CD4-positive, alpha-beta T cell treated with Interleukin-12 subunit alpha and Interleukin-12 subunit beta, for 1 hour (primary cell): ENCODE results near the gene CDH23.

Source experiments
- DNase-seq: peaks from one replicate; pipeline ENCODE4 v3.0.0-alpha.2; 2020

Gene CDH23

GRCh38 chr10:71766717-71767419, 370.1 kb downstream of the CDH23 start:
- DNase-seq = peak; percentile 63

- DNase-seq = no peak
Observed at GRCh38 chr10:71767420-71768035, 370.8 kb downstream of the CDH23 start.

GRCh38 chr10:71769279-71769823, 372.6 kb downstream of the CDH23 start:
- peak; percentile 55 for DNase-seq

GRCh38 chr10:71770255-71770654, 373.5 kb downstream of the CDH23 start:
- DNase-seq = no peak

GRCh38 chr10:71770789-71771188, 374.1 kb downstream of the CDH23 start:
- no peak for DNase-seq

- no peak for DNase-seq
Observed at GRCh38 chr10:71771204-71771603, 374.5 kb downstream of the CDH23 start.

- peak; percentile 36 for DNase-seq
Observed at GRCh38 chr10:71771821-71772617, 375.3 kb downstream of the CDH23 start.

- DNase-seq = no peak
Observed at GRCh38 chr10:71772832-71773220, 376.1 kb downstream of the CDH23 start.

GRCh38 chr10:71773221-71773971, 376.7 kb downstream of the CDH23 start, which contains the start of gene VSIR:
TSS of gene VSIR (minus strand) at chr10:71773520. CDS start at chr10:71773439, 81 bp downstream.
- peak; percentile 95 for DNase-seq

- no peak for DNase-seq
Observed at GRCh38 chr10:71774916-71775702, 378.4 kb downstream of the CDH23 start.

- DNase-seq = no peak
Observed at GRCh38 chr10:71776481-71776925, 379.8 kb downstream of the CDH23 start.

- no peak for DNase-seq
Observed at GRCh38 chr10:71777213-71777985, 380.7 kb downstream of the CDH23 start.

- no peak for DNase-seq
Observed at GRCh38 chr10:71778071-71778825, 381.5 kb downstream of the CDH23 start.

GRCh38 chr10:71779641-71780040, 382.9 kb downstream of the CDH23 start:
- DNase-seq = no peak

- no peak for DNase-seq
Observed at GRCh38 chr10:71780156-71780555, 383.4 kb downstream of the CDH23 start.

- no peak for DNase-seq
Observed at GRCh38 chr10:71780719-71781118, 384.0 kb downstream of the CDH23 start.

GRCh38 chr10:71782221-71782916, 385.6 kb downstream of the CDH23 start:
- DNase-seq = no peak

- no peak for DNase-seq
Observed at GRCh38 chr10:71782917-71783490, 386.3 kb downstream of the CDH23 start.
